Activated naive CD8-positive, alpha-beta T cell treated with anti-CD3 and anti-CD28 coated beads, Interleukin-2, amount 50 U/mL, for 16 hours (primary cell): Measurements from ENCODE around the gene BRAF.
A peak's percentile ranks its signal among the peaks of the same experiment; 100 is the strongest.
"Not testable (repeated sequence)": the region's sequence is repeated elsewhere in the genome, so short reads cannot be mapped to it uniquely, and the experiment has no call there.

Source experiments
- DNase-seq: peaks from one replicate; pipeline ENCODE4 v3.0.0-alpha.2; 2020; ENCODE audit warnings: low read depth, low spot score

Gene BRAF

GRCh38 chr7:140681766-140682165 is 243.0 kb downstream of the BRAF start:
- DNase-seq: no peak

GRCh38 chr7:140680886-140681285 is 243.8 kb downstream of the BRAF start:
- DNase-seq: no peak

- no peak for DNase-seq
Observed at GRCh38 chr7:140679186-140679585, 245.5 kb downstream of the BRAF start.

GRCh38 chr7:140678816-140679130 is 246.0 kb downstream of the BRAF start:
- DNase-seq: no peak

- DNase-seq: no peak
Observed at GRCh38 chr7:140678081-140678815, 246.5 kb downstream of the BRAF start.

- no peak for DNase-seq
Observed at GRCh38 chr7:140677496-140677895, 247.2 kb downstream of the BRAF start.

GRCh38 chr7:140676956-140677355 is 247.8 kb downstream of the BRAF start:
- DNase-seq: not testable (repeated sequence)

GRCh38 chr7:140676306-140676705 is 248.4 kb downstream of the BRAF start:
- no peak for DNase-seq

GRCh38 chr7:140675726-140676125 is 249.0 kb downstream of the BRAF start:
- no peak for DNase-seq

GRCh38 chr7:140674899-140675701 is 249.6 kb downstream of the BRAF start:
- DNase-seq: no peak

GRCh38 chr7:140674356-140674800 is 250.4 kb downstream of the BRAF start:
- no peak for DNase-seq

- no peak for DNase-seq
Observed at GRCh38 chr7:140673774-140674155, 251.0 kb downstream of the BRAF start.

GRCh38 chr7:140673063-140673773 is 251.5 kb downstream of the BRAF start:
- peak; percentile 19 for DNase-seq

- peak; percentile 20 for DNase-seq
Observed at GRCh38 chr7:140672382-140673062, 252.2 kb downstream of the BRAF start, which contains the start of gene ADCK2. TSS of gene ADCK2 (plus strand) at chr7:140672945. CDS start at chr7:140673331, 386 bp downstream.

- no peak for DNase-seq
Observed at GRCh38 chr7:140671966-140672365, 252.8 kb downstream of the BRAF start.

- DNase-seq: no peak
Observed at GRCh38 chr7:140670343-140670935, 254.3 kb downstream of the BRAF start.

- not testable (repeated sequence) for DNase-seq
Observed at GRCh38 chr7:140669862-140670261, 254.9 kb downstream of the BRAF start.

GRCh38 chr7:140669352-140669751 is 255.4 kb downstream of the BRAF start:
- DNase-seq: no peak
